ENCODE measurements around the gene TBKBP1. TPM values are rescaled to one million over a fixed set of nuclear protein-coding genes. Genes with fewer than 3 reads are reported as not detected.

TBKBP1 gene
- total RNA-seq, 4 donors from 2014 or later: 6.3 to 24.6 (median 9.8) TPM

- Histone ChIP-seq H3K4me1 (peaks cover 0 to 33% (median 12%) of the 10 kb centered on the region in 4 donors), H3K9me3 (no peaks in the 10 kb centered on the region), H3K36me3 (peaks cover 0 to 25% (median 0%) of the 10 kb centered on the region in 3 donors), H3K27ac (peak overlapping the region; percentile 88 to 93 (median 91)), H3K27me3 (no peaks in the 10 kb centered on the region), H3K4me3 (peak overlapping the region; percentile 91 to 99 (median 92))
- peak; percentile 23 to 24 for DNase-seq (ENCODE audit: low spot score in 2 of 2)
- 45 to 51% methylated on average over 30 to 36 of the region's 47 CpGs for WGBS, 2 donors
- TF ChIP-seq CTCF (IDR thresholded peaks at IDR 0.05): no peak
- no peak for TF ChIP-seq POLR2A (IDR thresholded peaks at IDR 0.05)
- TF ChIP-seq EP300 (IDR thresholded peaks at IDR 0.05): no peak
These were observed 1.7 kb downstream of the TBKBP1 start for GRCh38 chr17:47695429-47696376.

- Histone ChIP-seq H3K27ac (no peak overlapping the region), H3K9me3 (no peaks in the 10 kb centered on the region), H3K36me3 (peaks cover 0 to 29% (median 0%) of the 10 kb centered on the region in 3 donors), H3K4me3 (no peak overlapping the region), H3K27me3 (no peaks in the 10 kb centered on the region), H3K4me1 (peaks cover 0 to 39% (median 12%) of the 10 kb centered on the region in 4 donors)
- DNase-seq (ENCODE audit: low spot score in 2 of 2): no peak
- no peak for TF ChIP-seq EP300 (IDR thresholded peaks at IDR 0.05)
- TF ChIP-seq CTCF (IDR thresholded peaks at IDR 0.05): no peak
- no peak for TF ChIP-seq POLR2A (IDR thresholded peaks at IDR 0.05)
- WGBS, 2 donors: 56 to 66% methylated on average over 7 to 11 of the region's 11 CpGs
These were observed 3.0 kb downstream of the TBKBP1 start for GRCh38 chr17:47696717-47697642.

- Histone ChIP-seq H3K27ac (no peak overlapping the region), H3K4me3 (no peak overlapping the region), H3K27me3 (no peaks in the 10 kb centered on the region), H3K36me3 (peaks cover 0 to 29% (median 0%) of the 10 kb centered on the region in 3 donors), H3K4me1 (peaks cover 0 to 44% (median 11%) of the 10 kb centered on the region in 4 donors), H3K9me3 (no peaks in the 10 kb centered on the region)
- no peak for TF ChIP-seq EP300 (IDR thresholded peaks at IDR 0.05)
- TF ChIP-seq POLR2A (IDR thresholded peaks at IDR 0.05): no peak
- no peak for TF ChIP-seq CTCF (IDR thresholded peaks at IDR 0.05)
- DNase-seq (ENCODE audit: low spot score in 2 of 2): no peak
- WGBS, 2 donors: 74 to 75% methylated on average over 6 to 9 of the region's 9 CpGs
These were observed 4.1 kb downstream of the TBKBP1 start for GRCh38 chr17:47697906-47698711.

GRCh38 chr17:47698749-47699535 is 5.0 kb downstream of the TBKBP1 start:
- Histone ChIP-seq H3K36me3 (peaks cover 0 to 29% (median 0%) of the 10 kb centered on the region in 3 donors), H3K27me3 (no peaks in the 10 kb centered on the region), H3K4me1 (peaks cover 0 to 42% (median 15%) of the 10 kb centered on the region in 4 donors), H3K9me3 (no peaks in the 10 kb centered on the region), H3K27ac (no peak overlapping the region), H3K4me3 (no peak overlapping the region)
- peak in 1 of 2 donors; percentile 59 for DNase-seq (ENCODE audit: low spot score in 2 of 2)
- TF ChIP-seq POLR2A (IDR thresholded peaks at IDR 0.05): no peak
- TF ChIP-seq CTCF (IDR thresholded peaks at IDR 0.05): peak; percentile 68 to 99 (median 96)
- WGBS, 2 donors: 60 to 62% methylated on average over 24 to 25 of the region's 25 CpGs

All from tibial nerve (tissue), 4 donors.